RWPE1 (cell line): ENCODE data around the gene CEBPB.
"Not testable (repeated sequence)": the region's sequence is repeated elsewhere in the genome, so short reads cannot be mapped to it uniquely, and the experiment has no call there.

Experiments used
- CTCF ChIA-PET: fragments of 350-600 bp; sonication (Branson Sonifier 250); formaldehyde crosslinking; extraction: SDS; loops from one replicate; lab custom pipeline; 2021; lab: Yijun Ruan, JAX
- POLR2A ChIA-PET: fragments of 400-600 bp; formaldehyde crosslinking; extraction: SDS; loops from one replicate; lab custom pipeline; 2020; ENCODE audit warnings: antibody characterized with exemption; ENCODE audit not compliant: low non-redundant PET; lab: Yijun Ruan, JAX
- DNase-seq: peaks from one replicate; pipeline ENCODE4 v3.0.0; 2012; ENCODE audit warnings: low spot score
- H3K27ac ChIP-seq: fragments of 450-650 bp; 2 replicates; pipeline ENCODE4 v1.5.1; 2017
- TF ChIP-seq, protein P1 (sequence below): fragments of 450-650 bp; conservative IDR thresholded peaks from 2 replicates; pipeline ENCODE4 v1.5.1; 2017; ENCODE audit warnings: low read depth, mild to moderate bottlenecking

The CEBPB gene

GRCh38 chr20:50197463-50198179 is 7.0 kb downstream of the CEBPB start:
- ChIA-PET CTCF (interaction anchor here (0.6 kb wide), 2 partner anchors 21 to 136 kb away, joined by 3 to 4 read pairs; no protein-coding TSS in a partner anchor), POLR2A (no interaction called here)
- TF ChIP-seq, protein P1, sequence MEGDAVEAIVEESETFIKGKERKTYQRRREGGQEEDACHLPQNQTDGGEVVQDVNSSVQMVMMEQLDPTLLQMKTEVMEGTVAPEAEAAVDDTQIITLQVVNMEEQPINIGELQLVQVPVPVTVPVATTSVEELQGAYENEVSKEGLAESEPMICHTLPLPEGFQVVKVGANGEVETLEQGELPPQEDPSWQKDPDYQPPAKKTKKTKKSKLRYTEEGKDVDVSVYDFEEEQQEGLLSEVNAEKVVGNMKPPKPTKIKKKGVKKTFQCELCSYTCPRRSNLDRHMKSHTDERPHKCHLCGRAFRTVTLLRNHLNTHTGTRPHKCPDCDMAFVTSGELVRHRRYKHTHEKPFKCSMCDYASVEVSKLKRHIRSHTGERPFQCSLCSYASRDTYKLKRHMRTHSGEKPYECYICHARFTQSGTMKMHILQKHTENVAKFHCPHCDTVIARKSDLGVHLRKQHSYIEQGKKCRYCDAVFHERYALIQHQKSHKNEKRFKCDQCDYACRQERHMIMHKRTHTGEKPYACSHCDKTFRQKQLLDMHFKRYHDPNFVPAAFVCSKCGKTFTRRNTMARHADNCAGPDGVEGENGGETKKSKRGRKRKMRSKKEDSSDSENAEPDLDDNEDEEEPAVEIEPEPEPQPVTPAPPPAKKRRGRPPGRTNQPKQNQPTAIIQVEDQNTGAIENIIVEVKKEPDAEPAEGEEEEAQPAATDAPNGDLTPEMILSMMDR = no peak
- DNase-seq = no peak
- peak overlapping the region; percentile 95 for H3K27ac ChIP-seq

- no peak for DNase-seq
- ChIA-PET CTCF (no interaction called here), POLR2A (no interaction called here)
- TF ChIP-seq, protein P1 = no peak
- H3K27ac ChIP-seq = peak overlapping the region; percentile 6; the same call in 1 of the 2 replicates
These were observed 7.6 kb downstream of the CEBPB start for GRCh38 chr20:50198180-50198666.

GRCh38 chr20:50198716-50199115 is 8.1 kb downstream of the CEBPB start:
- TF ChIP-seq, protein P1 = no peak
- no peak for DNase-seq
- CTCF ChIA-PET = no interaction called here
- H3K27ac ChIP-seq = peak overlapping the region; percentile 6; the same call in 1 of the 2 replicates
- POLR2A ChIA-PET = no interaction called here

- no peak overlapping the region for H3K27ac ChIP-seq
- TF ChIP-seq, protein P1 = no peak
- DNase-seq = no peak
- CTCF ChIA-PET = interaction anchor here (0.6 to 0.9 kb wide), 3 partner anchors 25 to 207 kb away, joined by 3 read pairs; no protein-coding TSS in a partner anchor
- POLR2A ChIA-PET = no interaction called here
These were observed 9.1 kb downstream of the CEBPB start for GRCh38 chr20:50199703-50200102.

DNA sequence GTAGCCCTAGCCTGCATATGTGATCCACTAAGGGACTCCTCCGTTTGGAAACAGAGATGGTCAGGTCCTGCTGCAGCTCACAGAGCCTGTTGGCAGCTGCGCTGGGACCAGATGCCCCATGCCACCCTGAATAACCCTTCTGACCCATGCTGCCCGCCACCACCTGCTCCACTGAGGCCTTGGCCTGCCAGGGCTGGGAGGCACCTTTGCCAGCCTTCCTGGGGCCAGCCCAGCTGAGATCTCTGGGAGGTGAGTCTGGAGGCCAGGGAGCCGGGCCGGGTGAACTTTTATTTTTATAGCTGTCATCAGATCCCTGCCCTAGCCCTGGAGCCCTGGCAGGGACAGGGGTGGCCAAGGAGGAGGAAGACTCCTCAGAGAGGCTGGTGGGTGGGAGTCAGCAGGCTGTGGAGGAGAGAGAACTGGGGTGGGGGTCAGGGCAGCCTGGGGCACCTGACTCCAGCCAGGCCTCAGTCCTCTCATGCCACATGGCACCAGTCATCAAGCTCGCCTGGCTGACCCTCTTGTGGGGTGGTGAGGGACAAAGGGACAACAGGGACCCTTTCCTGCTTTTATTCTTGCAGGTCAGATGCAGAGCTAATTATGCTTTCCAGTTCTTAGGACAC is 10.0 kb downstream of the CEBPB start:
- H3K27ac ChIP-seq = peak overlapping the region; percentile 24
- TF ChIP-seq, protein P1 = no peak
- ChIA-PET CTCF (interaction anchor here (0.6 to 0.9 kb wide), 4 partner anchors 11 to 203 kb away, joined by 3 to 8 read pairs (median 3); no protein-coding TSS in a partner anchor), POLR2A (no interaction called here)
- DNase-seq = no peak

GRCh38 chr20:50201710-50202109 is 11.1 kb downstream of the CEBPB start:
- H3K27ac ChIP-seq, POLR2A ChIA-PET, DNase-seq: not testable (repeated sequence)
- CTCF ChIA-PET = interaction anchor here (0.5 to 0.6 kb wide), 3 partner anchors 9 to 281 kb away, joined by 3 to 7 read pairs (median 3); no protein-coding TSS in a partner anchor
